ENCODE data around the gene COL1A2. TPM values are rescaled to one million over a fixed set of nuclear protein-coding genes. Genes with fewer than 3 reads are reported as not detected.

The COL1A2 gene
- 9.0 and 76.0 TPM in 2 replicates for total RNA-seq

GRCh38 chr7:94394437-94395140 is at the start of gene COL1A2:
COL1A2 (plus strand) TSS chr7:94394895; CDS start chr7:94395032, 137 bp downstream.
- no peak for DNase-seq (ENCODE audit: extremely low read depth, low read depth, low spot score)

- no peak for DNase-seq (ENCODE audit: extremely low read depth, low read depth, low spot score)
These were observed 48.8 kb upstream of the COL1A2 start for GRCh38 chr7:94345907-94346306.

- no peak for DNase-seq (ENCODE audit: extremely low read depth, low read depth, low spot score)
These were observed 46.6 kb upstream of the COL1A2 start for GRCh38 chr7:94348142-94348541.

GRCh38 chr7:94350734-94351133 is 44.0 kb upstream of the COL1A2 start:
- no peak for DNase-seq (ENCODE audit: extremely low read depth, low read depth, low spot score)

- DNase-seq (ENCODE audit: extremely low read depth, low read depth, low spot score): no peak
These were observed 43.0 kb upstream of the COL1A2 start for GRCh38 chr7:94351703-94352102.

- DNase-seq (ENCODE audit: extremely low read depth, low read depth, low spot score): no peak
These were observed 41.8 kb upstream of the COL1A2 start for GRCh38 chr7:94352887-94353286.

- no peak for DNase-seq (ENCODE audit: extremely low read depth, low read depth, low spot score)
These were observed 39.7 kb upstream of the COL1A2 start for GRCh38 chr7:94354953-94355352.

GRCh38 chr7:94355454-94355853 is 39.2 kb upstream of the COL1A2 start:
- no peak for DNase-seq (ENCODE audit: extremely low read depth, low read depth, low spot score)

GRCh38 chr7:94357076-94357475 is 37.6 kb upstream of the COL1A2 start:
- no peak for DNase-seq (ENCODE audit: extremely low read depth, low read depth, low spot score)

GRCh38 chr7:94360926-94361325 is 33.8 kb upstream of the COL1A2 start:
- DNase-seq (ENCODE audit: extremely low read depth, low read depth, low spot score): no peak

- DNase-seq (ENCODE audit: extremely low read depth, low read depth, low spot score): no peak
These were observed 32.4 kb upstream of the COL1A2 start for GRCh38 chr7:94362276-94362675.

- DNase-seq (ENCODE audit: extremely low read depth, low read depth, low spot score): no peak
These were observed 29.9 kb upstream of the COL1A2 start for GRCh38 chr7:94364816-94365215.

- DNase-seq (ENCODE audit: extremely low read depth, low read depth, low spot score): no peak
These were observed 28.5 kb upstream of the COL1A2 start for GRCh38 chr7:94366163-94366562.

GRCh38 chr7:94366832-94367231 is 27.9 kb upstream of the COL1A2 start:
- DNase-seq (ENCODE audit: extremely low read depth, low read depth, low spot score): no peak

GRCh38 chr7:94367949-94368348 is 26.7 kb upstream of the COL1A2 start:
- no peak for DNase-seq (ENCODE audit: extremely low read depth, low read depth, low spot score)

GRCh38 chr7:94368371-94368791 is 26.3 kb upstream of the COL1A2 start:
- peak; percentile 68 for DNase-seq (ENCODE audit: extremely low read depth, low read depth, low spot score)

GRCh38 chr7:94374231-94374630 is 20.5 kb upstream of the COL1A2 start:
- peak; percentile 36 for DNase-seq (ENCODE audit: extremely low read depth, low read depth, low spot score)

- no peak for DNase-seq (ENCODE audit: extremely low read depth, low read depth, low spot score)
These were observed 19.8 kb upstream of the COL1A2 start for GRCh38 chr7:94374721-94375566.

GRCh38 chr7:94375691-94376090 is 19.0 kb upstream of the COL1A2 start:
- DNase-seq (ENCODE audit: extremely low read depth, low read depth, low spot score): peak; percentile 56

- DNase-seq (ENCODE audit: extremely low read depth, low read depth, low spot score): no peak
These were observed 18.4 kb upstream of the COL1A2 start for GRCh38 chr7:94376281-94376680.

GRCh38 chr7:94378356-94378755 is 16.3 kb upstream of the COL1A2 start:
- no peak for DNase-seq (ENCODE audit: extremely low read depth, low read depth, low spot score)

- DNase-seq (ENCODE audit: extremely low read depth, low read depth, low spot score): no peak
These were observed 14.4 kb upstream of the COL1A2 start for GRCh38 chr7:94380264-94380663.
